ENCODE data around the gene PLCG2. TPM values are rescaled to one million over a fixed set of nuclear protein-coding genes. Genes with fewer than 3 reads are reported as not detected.

Gene PLCG2
- total and polyA plus RNA-seq, 2 of the 8 experiments (the other 6 are each of a cell fraction or from before 2014, with no cell fraction given), result 6.1 to 6.9 TPM

DNA sequence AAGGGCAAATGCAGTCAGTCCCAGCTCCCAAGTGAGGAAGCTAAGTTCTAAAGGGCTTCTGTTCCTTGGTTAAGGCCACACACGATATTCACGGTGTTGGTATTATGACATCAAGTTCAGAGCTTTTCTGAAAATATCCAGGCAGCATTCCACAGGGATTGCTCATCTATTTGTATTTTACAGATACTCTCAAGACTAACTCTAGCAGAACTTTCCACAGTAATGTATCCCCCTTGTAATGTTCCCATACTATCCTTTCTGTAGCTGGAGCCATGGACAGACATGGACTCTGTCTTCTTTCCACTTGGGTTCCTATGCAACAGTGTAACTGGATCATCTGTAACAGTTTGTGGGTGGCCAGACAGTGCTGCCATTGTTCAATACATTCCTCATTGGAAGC lies 218.6 kb downstream of the PLCG2 start:
- Histone ChIP-seq H2BK5ac (ENCODE audit: low read depth, low read length) (no peak overlapping the region), H3K23me2 (ENCODE audit: low read depth, low read length) (no peaks in the 10 kb centered on the region), H3K36me3 (ENCODE audit: control insufficient read depth in 2 of 4, insufficient read depth in 4 of 4, low read length in 3 of 4) (no peaks in the 10 kb centered on the region), H3K79me1 (ENCODE audit: low read depth, low read length) (no peaks in the 10 kb centered on the region), H2BK12ac (ENCODE audit: low read depth, low read length) (no peak overlapping the region), H3K9ac (replicated peaks in 1 of 4; ENCODE audit: extremely low read depth in 1 of 4, low read depth in 3 of 4, low read length in 3 of 4) (no peak overlapping the region), H3K4me2 (ENCODE audit: insufficient read depth in 1 of 2, low read depth in 2 of 2, low read length in 2 of 2) (no peak overlapping the region), H2AK5ac (ENCODE audit: low read depth, low read length) (no peak overlapping the region), H4K20me1 (replicated peaks in 1 of 2; ENCODE audit: control insufficient read depth in 1 of 2, insufficient read depth in 2 of 2, low read length in 2 of 2) (no peaks in the 10 kb centered on the region), H3K18ac (ENCODE audit: extremely low read depth, low read length) (no peak overlapping the region), H3K9me3 (ENCODE audit: insufficient read depth in 2 of 2, low read depth in 1 of 2, low read length in 1 of 2) (no peaks in the 10 kb centered on the region), H3K23ac (ENCODE audit: insufficient read length) (no peak overlapping the region), H4K8ac (ENCODE audit: extremely low read depth, insufficient read depth, low read length) (no peak overlapping the region), H3K27me3 (replicated peaks in 1 of 4; ENCODE audit: control insufficient read depth in 3 of 4, extremely low read depth in 1 of 4, insufficient read depth in 3 of 4, low read length in 3 of 4) (no peaks in the 10 kb centered on the region), H2BK20ac (ENCODE audit: low read length) (no peak overlapping the region), H3K56ac (replicated peaks; ENCODE audit: insufficient read length, low read depth, low read length) (no peak overlapping the region), H3K14ac (ENCODE audit: insufficient read length) (no peak overlapping the region), H3K79me2 (ENCODE audit: control insufficient read depth in 1 of 2, insufficient read depth in 2 of 2, low read length in 2 of 2) (no peaks in the 10 kb centered on the region), H3K4me3 (ENCODE audit: extremely low read depth in 1 of 4, insufficient read depth in 2 of 4, low read depth in 3 of 4, low read length in 4 of 4) (no peak overlapping the region), H3K4me1 (replicated peaks in 1 of 4; ENCODE audit: control insufficient read depth in 3 of 4, insufficient read depth in 4 of 4, low read length in 3 of 4) (peaks cover 0 to 7% (median 0%) of the 10 kb centered on the region in 4 experiments; a peak in 2 of 7 replicates), H4K5ac (ENCODE audit: insufficient read length, low read depth, low read length) (no peak overlapping the region), H3K27ac (ENCODE audit: low read depth, low read length) (no peak overlapping the region), H4K91ac (replicated peaks; ENCODE audit: insufficient read length, low read length) (no peak overlapping the region), H2AFZ (ENCODE audit: low read length) (no peak overlapping the region), H2BK15ac (ENCODE audit: low read length) (no peak overlapping the region), H3K4ac (replicated peaks; ENCODE audit: insufficient read length, low read depth, low read length) (no peak overlapping the region), H2BK120ac (replicated peaks; ENCODE audit: low read depth, low read length) (no peak overlapping the region)
- CTCF ChIA-PET (ENCODE audit: partially characterized antibody), result interaction anchor here (0.6 to 5.0 kb wide), 38 partner anchors 9 to 444 kb away, joined by 3 to 98 read pairs (median 5); no protein-coding TSS in a partner anchor
- WGBS, 2 experiments (ENCODE audit: extremely low coverage in 1 of 2, insufficient coverage in 1 of 2, insufficient read length in 1 of 2, insufficient replicate concordance in 2 of 2, low coverage in 1 of 2, low lambda C conversion rate in 2 of 2, missing lambda C conversion rate in 1 of 2), result 93% methylated on average over 2 of the region's 2 CpGs; no CpG with 5 or more reads in 1 of the 2 experiments
- FAIRE-seq, result no peak
- POLR2A ChIA-PET (ENCODE audit: partially characterized antibody), result no interaction called here
- DNase-seq (ENCODE audit: low read depth in 1 of 2, low spot score in 2 of 2), result no peak
- TF ChIP-seq POLR2AphosphoS5 (IDR thresholded peaks at IDR 0.05; ENCODE audit: low read depth, low read length), result no peak
- no peak for TF ChIP-seq ZNF274 (IDR thresholded peaks at IDR 0.05; ENCODE audit: borderline replicate concordance, extremely low read depth, low read length)
- TF ChIP-seq MAFK (IDR thresholded peaks at IDR 0.05; ENCODE audit: low read depth, low read length), result no peak
- TF ChIP-seq BRCA1 (IDR thresholded peaks at IDR 0.05; ENCODE audit: low read depth, low read length), result no peak
- TF ChIP-seq EGR1 (IDR thresholded peaks at IDR 0.05; ENCODE audit: borderline replicate concordance, low read depth, low read length), result no peak
- no peak for TF ChIP-seq RNF2 (IDR thresholded peaks at IDR 0.05; ENCODE audit: borderline replicate concordance, low read depth, low read length, missing control alignments, poor library complexity, severe bottlenecking)
- TF ChIP-seq EZH2 (IDR thresholded peaks at IDR 0.05; ENCODE audit: low read depth, low read length, severe bottlenecking), result no peak
- no peak for TF ChIP-seq BCL11A (IDR thresholded peaks at IDR 0.05; ENCODE audit: low read depth in 2 of 2, low read length in 2 of 2)
- no peak for TF ChIP-seq ASH2L (IDR thresholded peaks at IDR 0.05; ENCODE audit: low read length)
- TF ChIP-seq HDAC2 (IDR thresholded peaks at IDR 0.05; ENCODE audit: borderline replicate concordance in 1 of 2, low read depth in 2 of 2, low read length in 2 of 2), result no peak
- TF ChIP-seq TAF1 (IDR thresholded peaks at IDR 0.05; ENCODE audit: low read depth, low read length), result no peak
- TF ChIP-seq JUND (IDR thresholded peaks at IDR 0.05; ENCODE audit: low read length), result no peak
